ENCODE results near the gene MRPS7. TPM values are rescaled to one million over a fixed set of nuclear protein-coding genes. Genes with fewer than 3 reads are reported as not detected.

MRPS7 gene
- total RNA-seq, 2 donors from 2014 or later = 62.9 to 118 TPM

DNA sequence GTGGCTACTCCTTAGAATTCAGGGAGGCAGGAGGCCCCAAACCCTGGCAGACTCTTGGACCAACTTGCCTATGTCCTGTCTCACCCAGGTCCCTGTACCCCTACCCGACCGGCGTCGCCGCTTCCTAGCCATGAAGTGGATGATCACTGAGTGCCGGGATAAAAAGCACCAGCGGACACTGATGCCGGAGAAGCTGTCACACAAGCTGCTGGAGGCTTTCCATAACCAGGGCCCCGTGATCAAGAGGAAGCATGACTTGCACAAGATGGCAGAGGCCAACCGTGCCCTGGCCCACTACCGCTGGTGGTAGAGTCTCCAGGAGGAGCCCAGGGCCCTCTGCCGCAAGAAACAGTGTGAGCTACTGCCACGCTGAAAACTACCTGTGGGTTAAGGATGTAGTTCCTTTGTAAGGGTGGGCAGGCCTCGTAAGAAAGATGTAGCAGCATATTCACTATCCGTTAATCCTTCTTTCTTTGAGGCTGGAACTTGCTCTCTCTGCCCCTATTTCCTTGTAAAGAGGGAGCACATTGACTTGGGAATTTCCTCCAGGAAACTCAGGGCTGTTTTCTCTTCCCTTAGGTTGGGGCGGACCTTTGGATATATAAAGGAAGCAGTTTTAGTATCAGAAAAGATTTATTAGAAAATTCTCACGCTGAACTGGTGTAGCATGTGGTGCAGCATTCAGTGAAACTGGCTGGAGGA is 4.1 kb downstream of the MRPS7 start:
- no peak for DNase-seq
- Histone ChIP-seq H3K4me3 (no peak overlapping the region), H3K9me3 (no peaks in the 10 kb centered on the region), H3K36me3 (peaks cover 5% of the 10 kb centered on the region), H3K9ac (ENCODE audit: low read depth in 2 of 2, low read length in 2 of 2) (no peak overlapping the region), H3K4me1 (peaks cover 8% of the 10 kb centered on the region), H3K27ac (no peak overlapping the region), H3K27me3 (no peaks in the 10 kb centered on the region)
- TF ChIP-seq, protein P1, sequence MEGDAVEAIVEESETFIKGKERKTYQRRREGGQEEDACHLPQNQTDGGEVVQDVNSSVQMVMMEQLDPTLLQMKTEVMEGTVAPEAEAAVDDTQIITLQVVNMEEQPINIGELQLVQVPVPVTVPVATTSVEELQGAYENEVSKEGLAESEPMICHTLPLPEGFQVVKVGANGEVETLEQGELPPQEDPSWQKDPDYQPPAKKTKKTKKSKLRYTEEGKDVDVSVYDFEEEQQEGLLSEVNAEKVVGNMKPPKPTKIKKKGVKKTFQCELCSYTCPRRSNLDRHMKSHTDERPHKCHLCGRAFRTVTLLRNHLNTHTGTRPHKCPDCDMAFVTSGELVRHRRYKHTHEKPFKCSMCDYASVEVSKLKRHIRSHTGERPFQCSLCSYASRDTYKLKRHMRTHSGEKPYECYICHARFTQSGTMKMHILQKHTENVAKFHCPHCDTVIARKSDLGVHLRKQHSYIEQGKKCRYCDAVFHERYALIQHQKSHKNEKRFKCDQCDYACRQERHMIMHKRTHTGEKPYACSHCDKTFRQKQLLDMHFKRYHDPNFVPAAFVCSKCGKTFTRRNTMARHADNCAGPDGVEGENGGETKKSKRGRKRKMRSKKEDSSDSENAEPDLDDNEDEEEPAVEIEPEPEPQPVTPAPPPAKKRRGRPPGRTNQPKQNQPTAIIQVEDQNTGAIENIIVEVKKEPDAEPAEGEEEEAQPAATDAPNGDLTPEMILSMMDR (IDR thresholded peaks at IDR 0.05) = no peak
- intact Hi-C loops (cut with DNase I) = no loop called here

DNA sequence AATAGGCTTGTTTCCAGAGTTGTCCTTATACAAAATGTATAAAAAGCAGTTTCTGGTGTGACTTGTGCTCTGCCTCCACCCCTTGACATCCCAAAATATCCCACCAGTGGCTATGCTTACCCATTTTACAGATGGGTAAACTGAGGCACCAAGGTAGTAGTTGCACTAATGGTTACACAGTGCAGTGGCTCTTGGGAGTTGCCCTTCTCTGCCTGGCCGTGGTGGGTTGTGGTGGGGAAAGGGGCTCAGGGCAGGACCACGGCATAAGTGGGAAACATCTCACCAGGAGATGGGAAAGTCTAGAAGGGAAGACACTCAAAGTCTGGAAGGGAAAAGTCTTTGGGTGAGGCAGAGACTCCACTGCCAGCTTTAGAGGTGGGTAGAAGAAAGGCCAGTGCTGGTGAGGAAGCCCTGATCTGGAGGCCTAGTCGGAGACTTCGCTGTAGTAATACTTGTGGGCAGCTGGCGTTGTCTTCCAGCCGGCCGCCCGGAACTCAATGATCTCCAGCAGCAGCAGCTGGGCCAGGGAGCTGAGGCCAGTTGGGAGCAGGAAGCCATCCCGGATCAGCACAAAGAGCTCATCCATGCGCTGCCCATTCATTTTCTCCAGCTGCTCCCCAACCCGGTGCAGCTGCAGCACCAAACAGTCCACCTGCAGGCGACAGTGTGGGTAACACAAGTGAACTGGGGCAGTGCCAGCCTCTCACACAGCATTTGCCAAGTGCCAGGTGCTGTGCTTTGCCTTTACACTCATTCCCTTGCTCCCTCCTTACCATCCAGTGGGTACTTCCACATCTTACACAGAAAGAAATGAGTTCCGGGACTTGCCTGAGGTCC is 4.9 kb downstream of the MRPS7 start:
- TF ChIP-seq, protein P1 (IDR thresholded peaks at IDR 0.05) = no peak
- no peak for DNase-seq
- H3K9ac ChIP-seq (ENCODE audit: low read depth in 2 of 2, low read length in 2 of 2) = no peak overlapping the region
- H3K4me1 ChIP-seq = peaks cover 8% of the 10 kb centered on the region
- intact Hi-C loops (cut with DNase I) = no loop called here
- peaks cover 5% of the 10 kb centered on the region for H3K36me3 ChIP-seq
- no peak overlapping the region for H3K27ac ChIP-seq
- no peaks in the 10 kb centered on the region for H3K9me3 ChIP-seq
- H3K27me3 ChIP-seq = no peaks in the 10 kb centered on the region
- no peak overlapping the region for H3K4me3 ChIP-seq

DNA sequence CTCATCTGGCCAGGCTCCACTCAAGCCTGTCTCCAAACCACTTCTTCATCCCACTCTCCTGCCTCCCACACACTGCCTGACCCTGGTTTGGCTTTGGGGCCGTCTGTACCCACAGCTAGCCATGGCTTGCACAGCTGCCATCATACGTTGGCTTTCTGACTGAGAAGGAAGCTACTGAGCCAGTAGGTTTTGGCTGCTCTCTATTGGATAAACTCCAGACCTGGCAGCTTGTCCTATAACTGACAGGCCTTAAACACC is 5.4 kb downstream of the MRPS7 start:
- H3K9ac ChIP-seq (ENCODE audit: low read depth in 2 of 2, low read length in 2 of 2) = no peak overlapping the region
- intact Hi-C loops (cut with DNase I) = no loop called here
- peaks cover 10% of the 10 kb centered on the region for H3K4me1 ChIP-seq
- DNase-seq = no peak
- H3K27ac ChIP-seq = no peak overlapping the region
- TF ChIP-seq, protein P1 (IDR thresholded peaks at IDR 0.05) = no peak
- peaks cover 5% of the 10 kb centered on the region for H3K36me3 ChIP-seq
- no peak overlapping the region for H3K4me3 ChIP-seq
- H3K27me3 ChIP-seq = no peaks in the 10 kb centered on the region
- H3K9me3 ChIP-seq = no peaks in the 10 kb centered on the region

GRCh38 chr17:75267411-75268232 is 5.9 kb downstream of the MRPS7 start:
- TF ChIP-seq, protein P1 (IDR thresholded peaks at IDR 0.05) = no peak
- H3K4me3 ChIP-seq = no peak overlapping the region
- peak; percentile 74 for DNase-seq
- H3K27ac ChIP-seq = peak overlapping the region; percentile 2
- intact Hi-C loops (cut with DNase I) = no loop called here
- H3K9me3 ChIP-seq = no peaks in the 10 kb centered on the region
- peaks cover 5% of the 10 kb centered on the region for H3K36me3 ChIP-seq
- H3K4me1 ChIP-seq = peaks cover 9% of the 10 kb centered on the region
- no peaks in the 10 kb centered on the region for H3K27me3 ChIP-seq
- H3K9ac ChIP-seq (ENCODE audit: low read depth in 2 of 2, low read length in 2 of 2) = peak overlapping the region in 1 of 2 donors; percentile 22

- Histone ChIP-seq H3K27me3 (no peaks in the 10 kb centered on the region), H3K9ac (ENCODE audit: low read depth in 2 of 2, low read length in 2 of 2) (peak overlapping the region; percentile 90 to 92), H3K27ac (peak overlapping the region; percentile 90), H3K4me3 (peak overlapping the region; percentile 92), H3K4me1 (peaks cover 4% of the 10 kb centered on the region), H3K9me3 (no peaks in the 10 kb centered on the region), H3K36me3 (peaks cover 5% of the 10 kb centered on the region)
- TF ChIP-seq, protein P1 (IDR thresholded peaks at IDR 0.05) = no peak
- intact Hi-C loops (cut with DNase I) = no loop called here
- no peak for DNase-seq
Measured at GRCh38 chr17:75269844-75270217, 8.2 kb downstream of the MRPS7 start.

All from colonic mucosa (tissue), 4 donors.